Measurements from ENCODE around the gene CHN1. TPM values are rescaled to one million over a fixed set of nuclear protein-coding genes. Genes with fewer than 3 reads are reported as not detected.

The CHN1 gene
- total RNA-seq, 4 donors from 2014 or later, result 3.4 to 60.2 (median 7.1) TPM

DNA sequence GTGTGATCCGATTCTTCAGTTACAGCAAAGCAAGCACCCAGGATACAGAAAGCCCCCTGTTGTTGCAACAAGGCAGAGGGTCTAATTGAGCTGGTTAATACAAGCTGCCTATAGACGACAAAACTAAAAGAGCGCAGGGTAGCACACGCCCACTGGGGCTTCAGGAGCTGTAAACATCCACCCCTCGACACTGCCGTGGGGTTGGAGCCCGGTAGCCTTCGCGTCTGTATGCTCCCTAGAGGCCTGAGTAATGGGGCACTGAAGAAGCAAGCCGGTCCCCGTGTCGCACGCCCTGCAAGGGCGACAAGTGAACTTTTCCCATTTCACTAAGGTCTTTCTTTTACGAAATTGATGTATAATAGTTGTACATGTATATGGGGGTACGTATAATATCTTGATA is 216.2 kb downstream of the CHN1 start:
- H3K27me3 ChIP-seq, result no peaks in the 10 kb centered on the region
- TF ChIP-seq POLR2A (IDR thresholded peaks at IDR 0.05) (no peak), CTCF (IDR thresholded peaks at IDR 0.05) (no peak)
- H3K4me1 ChIP-seq, result no peaks in the 10 kb centered on the region
- H3K27ac ChIP-seq, result no peak overlapping the region
- no peaks in the 10 kb centered on the region for H3K9me3 ChIP-seq
- no peak for DNase-seq
- H3K4me3 ChIP-seq, result no peak overlapping the region
- no peaks in the 10 kb centered on the region for H3K36me3 ChIP-seq

DNA sequence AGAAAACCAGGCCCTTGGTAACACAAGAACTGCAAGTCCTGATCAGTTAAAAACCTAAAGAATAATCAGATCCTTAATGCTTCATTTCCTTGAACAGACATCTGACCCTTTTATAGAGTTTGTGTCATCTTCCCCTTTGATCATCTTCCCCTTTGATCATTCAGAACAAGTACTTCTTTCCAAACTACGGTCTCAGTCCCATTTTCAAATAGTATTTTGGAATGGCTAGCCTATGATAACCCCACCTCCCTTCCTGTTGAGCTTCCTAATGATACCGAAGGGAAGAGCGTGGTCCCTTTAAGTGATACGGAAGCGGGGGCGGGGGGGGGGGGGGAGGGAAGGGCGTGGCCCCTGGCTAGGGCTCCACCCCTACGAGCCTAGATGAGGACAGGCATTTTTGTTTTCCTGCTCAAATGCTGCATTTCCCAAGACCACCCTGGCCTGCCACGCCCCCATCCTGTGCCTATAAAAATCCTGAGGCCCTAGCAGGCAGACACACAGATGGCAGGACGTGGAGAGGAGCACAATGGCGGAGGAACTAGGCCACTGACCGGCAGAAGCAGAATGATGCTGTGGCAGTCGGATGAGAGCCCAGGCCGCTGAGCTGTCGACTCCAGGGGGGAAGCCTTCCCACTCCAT is 216.8 kb downstream of the CHN1 start:
- H3K9me3 ChIP-seq, result no peaks in the 10 kb centered on the region
- H3K27me3 ChIP-seq, result no peaks in the 10 kb centered on the region
- no peaks in the 10 kb centered on the region for H3K36me3 ChIP-seq
- H3K4me3 ChIP-seq, result no peak overlapping the region
- no peak overlapping the region for H3K27ac ChIP-seq
- no peak for DNase-seq
- no peak for TF ChIP-seq POLR2A (IDR thresholded peaks at IDR 0.05)
- TF ChIP-seq CTCF (IDR thresholded peaks at IDR 0.05), result no peak
- no peaks in the 10 kb centered on the region for H3K4me1 ChIP-seq

GRCh38 chr2:174787487-174788205 is 217.5 kb downstream of the CHN1 start:
- no peak for DNase-seq
- Histone ChIP-seq H3K9me3 (no peaks in the 10 kb centered on the region), H3K36me3 (no peaks in the 10 kb centered on the region), H3K4me3 (no peak overlapping the region), H3K27me3 (no peaks in the 10 kb centered on the region), H3K4me1 (no peaks in the 10 kb centered on the region), H3K27ac (no peak overlapping the region)
- TF ChIP-seq CTCF (IDR thresholded peaks at IDR 0.05) (no peak), POLR2A (IDR thresholded peaks at IDR 0.05) (no peak)

DNA sequence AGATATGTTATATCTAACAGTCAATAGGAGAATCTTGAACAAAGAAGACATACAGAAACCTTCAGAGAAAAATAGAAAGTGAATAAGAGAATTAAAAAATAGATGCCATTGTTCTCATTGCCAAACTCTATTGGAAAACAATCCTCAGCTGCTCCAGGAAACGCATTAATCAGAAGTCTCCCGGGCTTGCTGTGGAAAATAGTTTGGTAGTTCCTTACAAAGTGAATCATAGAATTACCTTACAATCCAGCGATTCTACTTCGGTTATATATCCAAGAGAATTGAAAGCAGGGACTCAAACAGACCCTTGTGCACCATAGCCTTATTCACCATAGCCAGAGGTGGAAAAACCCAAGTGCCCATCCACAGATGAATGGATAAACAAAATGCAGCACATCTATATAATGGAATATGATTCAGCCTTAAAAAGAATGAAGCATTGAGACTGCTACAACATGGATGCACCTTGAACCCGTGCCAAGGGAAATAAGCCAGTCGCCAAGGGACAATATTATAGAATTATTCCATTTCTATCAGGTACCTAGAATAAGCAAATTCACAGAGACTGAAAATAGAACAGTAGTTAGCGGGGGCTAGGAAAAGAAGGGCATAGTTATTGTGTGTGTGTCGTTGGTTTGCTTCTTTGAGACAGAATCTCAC is 219.0 kb downstream of the CHN1 start:
- Histone ChIP-seq H3K9me3 (no peaks in the 10 kb centered on the region), H3K27me3 (no peaks in the 10 kb centered on the region), H3K36me3 (no peaks in the 10 kb centered on the region), H3K4me1 (no peaks in the 10 kb centered on the region), H3K27ac (no peak overlapping the region), H3K4me3 (no peak overlapping the region)
- DNase-seq, result no peak
- TF ChIP-seq CTCF (IDR thresholded peaks at IDR 0.05) (no peak), POLR2A (IDR thresholded peaks at IDR 0.05) (no peak)

DNA sequence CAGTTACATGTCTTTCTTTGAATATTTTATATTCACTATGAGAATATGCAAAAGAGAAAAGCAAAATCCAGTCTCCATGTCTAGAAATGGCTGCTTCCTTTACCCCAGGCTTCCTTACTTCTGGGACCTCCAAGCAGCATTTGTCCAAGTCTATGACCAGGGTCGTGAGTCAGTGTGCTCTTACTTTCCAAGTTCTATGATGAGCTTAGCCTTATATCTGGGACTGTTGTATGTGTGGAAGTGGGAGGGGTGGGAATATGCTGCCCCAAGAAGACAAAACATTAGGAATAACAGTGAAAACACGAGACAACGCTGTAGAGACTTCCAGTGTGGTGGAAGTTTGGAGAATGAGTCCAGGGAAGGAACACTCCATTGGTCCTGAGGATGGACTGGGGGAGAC is 219.7 kb downstream of the CHN1 start:
- Histone ChIP-seq H3K27me3 (no peaks in the 10 kb centered on the region), H3K27ac (no peak overlapping the region), H3K36me3 (no peaks in the 10 kb centered on the region), H3K4me3 (no peak overlapping the region), H3K9me3 (no peaks in the 10 kb centered on the region), H3K4me1 (no peaks in the 10 kb centered on the region)
- DNase-seq, result no peak
- TF ChIP-seq CTCF (IDR thresholded peaks at IDR 0.05), result no peak
- TF ChIP-seq POLR2A (IDR thresholded peaks at IDR 0.05), result no peak
